Body of pancreas (tissue), 4 donors: Measurements from ENCODE around the gene MCCC2.

Experiments
- CTCF ChIP-seq, 7 experiments: fragments of 450-650 bp in 4 of 7; fragments of 200-600 bp in 3 of 7; sonication (generic) in 3 of 7; IDR thresholded peaks; one replicate each; pipeline ENCODE4 v1.5.1; 2016 to 2019; ENCODE audit warnings: antibody characterized with exemption in 7 of 7
- POLR2A ChIP-seq, 3 donors: fragments of 450-650 bp; IDR thresholded peaks; one replicate each; pipeline ENCODE4 v1.6.1; 2016; ENCODE audit warnings: antibody characterized with exemption in 3 of 3, mild to moderate bottlenecking in 2 of 3

GRCh38 chr5:71699233-71699632 lies 112.1 kb downstream of the MCCC2 start:
- TF ChIP-seq CTCF (IDR thresholded peaks at IDR 0.05) (no peak), POLR2A (IDR thresholded peaks at IDR 0.05) (no peak)
